ENCODE measurements around the gene SUGCT.

DNA sequence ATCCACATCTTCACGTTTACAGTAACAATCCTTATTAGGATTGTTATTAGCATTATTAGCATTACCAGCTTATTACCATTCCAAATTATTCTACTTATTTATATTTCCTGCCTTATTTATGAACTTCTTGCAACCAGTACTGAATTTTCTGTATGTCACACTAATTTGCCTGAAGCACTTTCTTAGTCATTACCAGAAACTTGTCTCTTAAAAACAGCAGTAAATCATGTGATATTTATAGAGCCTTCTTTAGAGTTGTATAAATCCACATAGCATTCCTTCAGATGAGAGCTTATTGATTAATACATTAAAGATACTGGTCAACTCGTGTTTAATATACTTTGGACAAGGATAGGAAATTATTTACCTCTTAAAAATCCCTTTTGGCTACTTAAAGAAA is 618.6 kb downstream of the SUGCT start:
- TF ChIP-seq, protein P1, sequence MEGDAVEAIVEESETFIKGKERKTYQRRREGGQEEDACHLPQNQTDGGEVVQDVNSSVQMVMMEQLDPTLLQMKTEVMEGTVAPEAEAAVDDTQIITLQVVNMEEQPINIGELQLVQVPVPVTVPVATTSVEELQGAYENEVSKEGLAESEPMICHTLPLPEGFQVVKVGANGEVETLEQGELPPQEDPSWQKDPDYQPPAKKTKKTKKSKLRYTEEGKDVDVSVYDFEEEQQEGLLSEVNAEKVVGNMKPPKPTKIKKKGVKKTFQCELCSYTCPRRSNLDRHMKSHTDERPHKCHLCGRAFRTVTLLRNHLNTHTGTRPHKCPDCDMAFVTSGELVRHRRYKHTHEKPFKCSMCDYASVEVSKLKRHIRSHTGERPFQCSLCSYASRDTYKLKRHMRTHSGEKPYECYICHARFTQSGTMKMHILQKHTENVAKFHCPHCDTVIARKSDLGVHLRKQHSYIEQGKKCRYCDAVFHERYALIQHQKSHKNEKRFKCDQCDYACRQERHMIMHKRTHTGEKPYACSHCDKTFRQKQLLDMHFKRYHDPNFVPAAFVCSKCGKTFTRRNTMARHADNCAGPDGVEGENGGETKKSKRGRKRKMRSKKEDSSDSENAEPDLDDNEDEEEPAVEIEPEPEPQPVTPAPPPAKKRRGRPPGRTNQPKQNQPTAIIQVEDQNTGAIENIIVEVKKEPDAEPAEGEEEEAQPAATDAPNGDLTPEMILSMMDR (IDR thresholded peaks at IDR 0.05; ENCODE audit: insufficient read depth, low read length) = no peak
- TF ChIP-seq, protein P2, sequence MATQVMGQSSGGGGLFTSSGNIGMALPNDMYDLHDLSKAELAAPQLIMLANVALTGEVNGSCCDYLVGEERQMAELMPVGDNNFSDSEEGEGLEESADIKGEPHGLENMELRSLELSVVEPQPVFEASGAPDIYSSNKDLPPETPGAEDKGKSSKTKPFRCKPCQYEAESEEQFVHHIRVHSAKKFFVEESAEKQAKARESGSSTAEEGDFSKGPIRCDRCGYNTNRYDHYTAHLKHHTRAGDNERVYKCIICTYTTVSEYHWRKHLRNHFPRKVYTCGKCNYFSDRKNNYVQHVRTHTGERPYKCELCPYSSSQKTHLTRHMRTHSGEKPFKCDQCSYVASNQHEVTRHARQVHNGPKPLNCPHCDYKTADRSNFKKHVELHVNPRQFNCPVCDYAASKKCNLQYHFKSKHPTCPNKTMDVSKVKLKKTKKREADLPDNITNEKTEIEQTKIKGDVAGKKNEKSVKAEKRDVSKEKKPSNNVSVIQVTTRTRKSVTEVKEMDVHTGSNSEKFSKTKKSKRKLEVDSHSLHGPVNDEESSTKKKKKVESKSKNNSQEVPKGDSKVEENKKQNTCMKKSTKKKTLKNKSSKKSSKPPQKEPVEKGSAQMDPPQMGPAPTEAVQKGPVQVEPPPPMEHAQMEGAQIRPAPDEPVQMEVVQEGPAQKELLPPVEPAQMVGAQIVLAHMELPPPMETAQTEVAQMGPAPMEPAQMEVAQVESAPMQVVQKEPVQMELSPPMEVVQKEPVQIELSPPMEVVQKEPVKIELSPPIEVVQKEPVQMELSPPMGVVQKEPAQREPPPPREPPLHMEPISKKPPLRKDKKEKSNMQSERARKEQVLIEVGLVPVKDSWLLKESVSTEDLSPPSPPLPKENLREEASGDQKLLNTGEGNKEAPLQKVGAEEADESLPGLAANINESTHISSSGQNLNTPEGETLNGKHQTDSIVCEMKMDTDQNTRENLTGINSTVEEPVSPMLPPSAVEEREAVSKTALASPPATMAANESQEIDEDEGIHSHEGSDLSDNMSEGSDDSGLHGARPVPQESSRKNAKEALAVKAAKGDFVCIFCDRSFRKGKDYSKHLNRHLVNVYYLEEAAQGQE (IDR thresholded peaks at IDR 0.05; ENCODE audit: insufficient replicate concordance, low read depth) = no peak
- no peak for TF ChIP-seq GABPA (IDR thresholded peaks at IDR 0.05; ENCODE audit: low read depth)
- TF ChIP-seq SPI1 (IDR thresholded peaks at IDR 0.05; ENCODE audit: borderline replicate concordance, low read depth) = no peak
- TF ChIP-seq POLR2AphosphoS5 (IDR thresholded peaks at IDR 0.05; ENCODE audit: low read depth) = no peak
